Nephron (organoid): ENCODE data around the gene SETBP1.

Experiments used
- H3K27ac Mint-ChIP-seq, 3 experiments: 2 replicates each; pipeline ENCODE4 v1.8.0; 2020; ENCODE audit warnings: mixed read lengths in 3 of 3, mild to moderate bottlenecking in 2 of 3, moderate library complexity in 1 of 3
- H3K27me3 Mint-ChIP-seq: 2 replicates; pipeline ENCODE4 v1.8.0; 2021; ENCODE audit warnings: low read depth, mild to moderate bottlenecking, moderate library complexity, mixed read lengths
- H3K36me3 Mint-ChIP-seq: 2 replicates; pipeline ENCODE4 v1.8.0; 2020; ENCODE audit warnings: low read depth, mixed read lengths
- H3K4me1 Mint-ChIP-seq: 2 replicates; pipeline ENCODE4 v1.8.0; 2020; ENCODE audit warnings: mixed read lengths
- H3K4me3 Mint-ChIP-seq, 3 experiments: 2 replicates each; pipeline ENCODE4 v1.8.0; 2020; ENCODE audit warnings: mild to moderate bottlenecking in 3 of 3, mixed read lengths in 3 of 3, moderate library complexity in 2 of 3
- H3K9me3 Mint-ChIP-seq: 2 replicates; pipeline ENCODE4 v1.8.0; 2020; ENCODE audit warnings: mixed read lengths
- CTCF ChIP-seq, 3 experiments: fragments of 200-600 bp; sonication (generic); IDR thresholded peaks; one replicate each; pipeline ENCODE4 v1.5.0; 2021; ENCODE audit warnings: antibody characterized with exemption in 3 of 3; ENCODE audit not compliant: unreplicated experiment in 3 of 3

The SETBP1 gene

GRCh38 chr18:44870631-44871502 lies 190.2 kb downstream of the SETBP1 start:
- Mint-ChIP-seq H3K27me3 (no peaks in the 10 kb centered on the region), H3K4me1 (peaks cover 35% of the 10 kb centered on the region), H3K9me3 (no peaks in the 10 kb centered on the region), H3K4me3 (no peak overlapping the region), H3K36me3 (peaks cover 41% of the 10 kb centered on the region), H3K27ac (peak overlapping the region in 2 of 3 experiments; percentile 6 to 22)
- no peak for TF ChIP-seq CTCF (IDR thresholded peaks at IDR 0.05; ENCODE audit: unreplicated experiment in 3 of 3)

- TF ChIP-seq CTCF (IDR thresholded peaks at IDR 0.05; ENCODE audit: unreplicated experiment in 3 of 3): no peak
- peak overlapping the region in 2 of 3 experiments; percentile 6 to 30 for H3K27ac Mint-ChIP-seq
- H3K36me3 Mint-ChIP-seq: peaks cover 47% of the 10 kb centered on the region
- H3K27me3 Mint-ChIP-seq: no peaks in the 10 kb centered on the region
- H3K4me1 Mint-ChIP-seq: peaks cover 32% of the 10 kb centered on the region
- H3K4me3 Mint-ChIP-seq: no peak overlapping the region
- no peaks in the 10 kb centered on the region for H3K9me3 Mint-ChIP-seq
Measured at GRCh38 chr18:44871771-44872170, 191.1 kb downstream of the SETBP1 start.

GRCh38 chr18:44876024-44876423 lies 195.3 kb downstream of the SETBP1 start:
- Mint-ChIP-seq H3K4me3 (no peak overlapping the region), H3K36me3 (peaks cover 73% of the 10 kb centered on the region)
- no peak for TF ChIP-seq CTCF (IDR thresholded peaks at IDR 0.05; ENCODE audit: unreplicated experiment in 3 of 3)

GRCh38 chr18:44876755-44877154 lies 196.1 kb downstream of the SETBP1 start:
- Mint-ChIP-seq H3K27me3 (no peaks in the 10 kb centered on the region), H3K36me3 (peaks cover 66% of the 10 kb centered on the region), H3K4me3 (no peak overlapping the region), H3K9me3 (no peaks in the 10 kb centered on the region), H3K4me1 (peaks cover 60% of the 10 kb centered on the region), H3K27ac (peak overlapping the region in 1 of 3 experiments; percentile 39)
- no peak for TF ChIP-seq CTCF (IDR thresholded peaks at IDR 0.05; ENCODE audit: unreplicated experiment in 3 of 3)

More at GRCh38 chr18:44876024-44876423, 195.3 kb downstream of the SETBP1 start:
- no peaks in the 10 kb centered on the region for H3K9me3 Mint-ChIP-seq
- H3K27ac Mint-ChIP-seq: no peak overlapping the region
- H3K27me3 Mint-ChIP-seq: no peaks in the 10 kb centered on the region
- peaks cover 59% of the 10 kb centered on the region for H3K4me1 Mint-ChIP-seq

GRCh38 chr18:44878335-44878734 lies 197.6 kb downstream of the SETBP1 start:
- Mint-ChIP-seq H3K27me3 (no peaks in the 10 kb centered on the region), H3K27ac (peak overlapping the region; percentile 22 to 55 (median 48)), H3K36me3 (peaks cover 58% of the 10 kb centered on the region), H3K9me3 (no peaks in the 10 kb centered on the region), H3K4me1 (peaks cover 71% of the 10 kb centered on the region), H3K4me3 (no peak overlapping the region)
- TF ChIP-seq CTCF (IDR thresholded peaks at IDR 0.05; ENCODE audit: unreplicated experiment in 3 of 3): no peak

- Mint-ChIP-seq H3K9me3 (no peaks in the 10 kb centered on the region), H3K4me1 (peaks cover 74% of the 10 kb centered on the region), H3K36me3 (peaks cover 45% of the 10 kb centered on the region), H3K4me3 (no peak overlapping the region), H3K27me3 (no peaks in the 10 kb centered on the region), H3K27ac (peak overlapping the region in 2 of 3 experiments; percentile 28 to 48)
- TF ChIP-seq CTCF (IDR thresholded peaks at IDR 0.05; ENCODE audit: unreplicated experiment in 3 of 3): no peak
Measured at GRCh38 chr18:44880170-44880569, 199.5 kb downstream of the SETBP1 start.
